Dermis blood vessel endothelial cell (primary cell): ENCODE measurements around the gene PHLDA1. TPM values are rescaled to one million over a fixed set of nuclear protein-coding genes. Genes with fewer than 3 reads are reported as not detected.
A peak's percentile ranks its signal among the peaks of the same experiment; 100 is the strongest.

ENCODE experiments used
- DNase-seq: peaks from one replicate; pipeline ENCODE4 v3.0.0; 2010
- total RNA-seq: library from RNA; depleted of rRNA; stranded (reverse); fragments of >200 nt; gene quantifications from 2 replicates; pipeline ENCODE4 v1.2.3, GENCODE V29; 2014

The PHLDA1 gene
- total RNA-seq = 23.5 and 26.5 TPM in 2 replicates

DNA sequence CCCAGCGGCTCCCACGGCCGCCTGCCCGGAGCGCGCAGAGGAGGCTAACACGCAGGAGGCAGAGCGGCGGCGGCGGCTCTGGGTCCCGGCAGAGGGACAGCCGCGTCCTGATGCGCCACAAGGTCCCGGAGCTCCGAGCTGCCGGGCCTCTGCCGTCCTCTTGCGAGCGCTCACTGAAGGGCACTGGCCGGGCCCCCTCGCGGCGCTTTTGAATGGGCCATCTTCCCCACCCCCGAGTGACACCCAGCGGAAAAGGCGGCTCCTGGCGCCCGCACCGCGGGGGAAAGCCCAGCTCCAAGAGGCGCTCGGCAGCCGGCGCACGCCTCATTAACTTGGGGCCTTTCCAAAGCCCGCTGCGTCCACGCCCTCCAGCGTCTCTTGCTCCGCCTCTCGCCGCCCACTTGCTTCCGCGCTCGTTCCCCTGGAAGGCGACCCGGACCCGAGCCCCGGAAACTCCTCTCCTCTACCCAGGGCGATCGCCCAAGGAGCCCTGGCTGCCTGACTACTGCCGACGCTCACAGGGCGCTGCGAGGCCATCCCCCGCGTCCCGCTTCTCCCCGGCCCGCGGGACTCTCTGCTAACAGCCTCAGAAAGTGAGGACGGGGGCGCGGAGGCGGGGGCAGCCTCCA, at the start of gene PHLDA1:
PHLDA1 (minus strand) TSS at position 363 of the 629 bp plus-strand sequence.
- DNase-seq = peak; percentile 97

DNA sequence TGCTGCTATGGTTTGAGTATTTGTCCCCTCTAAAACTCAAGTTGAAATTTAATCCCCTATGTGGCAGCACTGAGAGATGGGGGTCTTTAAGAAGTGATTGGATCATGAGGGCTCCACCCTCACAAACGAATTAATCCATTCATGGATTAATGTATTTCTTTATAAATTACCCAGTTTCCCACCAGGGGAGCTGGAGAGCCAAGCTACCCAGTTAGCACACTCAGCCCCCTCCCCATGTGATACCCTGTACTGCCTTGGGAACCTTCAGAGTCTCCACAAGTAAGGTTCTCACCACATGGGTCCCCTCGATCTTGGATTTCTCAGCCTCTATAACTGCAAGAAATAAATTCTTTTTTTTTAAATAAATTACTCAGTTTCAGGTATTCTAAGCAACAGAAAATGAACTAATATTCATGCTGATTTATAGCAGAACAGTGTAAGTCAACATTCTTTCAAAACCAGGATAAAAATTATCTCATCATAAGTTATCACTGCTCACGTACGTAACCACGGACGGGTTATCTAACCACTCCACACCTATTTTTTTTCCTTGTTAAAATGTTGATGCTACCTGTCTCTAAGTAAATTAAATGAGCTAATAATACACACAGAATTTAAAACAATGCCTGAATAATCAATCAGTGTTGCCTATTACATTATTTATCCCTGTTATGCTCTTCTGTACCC, 49.3 kb upstream of the PHLDA1 start:
- DNase-seq = peak; percentile 30

DNA sequence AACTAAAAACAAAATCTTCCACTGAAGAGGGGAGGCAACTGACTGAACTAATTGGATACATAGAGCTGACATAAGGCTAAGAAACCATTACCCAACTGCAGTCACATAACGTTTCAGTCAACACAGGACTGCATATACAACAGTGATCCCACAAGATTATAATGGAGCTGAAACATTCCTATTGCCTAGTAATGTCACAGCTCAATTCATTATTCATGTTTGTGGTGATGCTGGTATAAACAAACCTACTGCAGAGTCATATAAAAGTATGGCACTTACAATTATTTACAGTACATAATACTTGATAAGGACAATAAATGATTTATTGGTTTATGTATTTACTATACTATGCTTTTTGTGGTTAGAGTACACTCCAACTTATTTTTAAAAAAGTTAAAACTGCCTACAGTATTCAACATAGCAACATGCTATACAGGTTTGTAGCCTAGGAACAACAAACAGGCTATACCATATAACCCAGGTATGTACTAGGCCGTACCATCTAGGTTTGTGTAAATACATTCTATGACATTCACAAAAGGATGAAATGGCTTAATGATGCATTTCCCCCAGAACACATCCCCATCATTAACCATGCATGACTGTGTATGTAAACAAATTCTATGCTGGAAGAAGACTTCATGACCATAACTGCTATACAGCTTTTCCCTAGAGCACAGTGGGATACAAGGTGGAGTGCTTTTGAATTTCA, 48.6 kb upstream of the PHLDA1 start:
- DNase-seq = no peak

DNA sequence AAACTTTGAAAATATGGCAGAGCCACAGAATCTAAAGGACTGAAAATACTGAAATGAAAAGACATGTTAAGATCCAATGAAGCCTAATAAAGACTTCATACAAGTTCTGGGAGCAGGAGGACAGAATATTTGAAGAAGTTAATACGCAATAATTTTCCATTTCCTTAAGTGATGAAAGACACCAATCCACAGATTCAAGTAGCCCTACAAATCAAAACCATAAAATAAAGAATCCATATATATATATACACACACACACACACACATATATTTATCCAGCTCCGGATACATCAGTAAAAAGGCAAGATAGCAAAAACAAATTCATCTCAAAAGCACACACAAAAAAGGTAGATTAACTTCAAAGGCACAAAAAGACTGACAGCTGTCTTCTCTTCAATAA, 47.2 kb upstream of the PHLDA1 start:
- no peak for DNase-seq

DNA sequence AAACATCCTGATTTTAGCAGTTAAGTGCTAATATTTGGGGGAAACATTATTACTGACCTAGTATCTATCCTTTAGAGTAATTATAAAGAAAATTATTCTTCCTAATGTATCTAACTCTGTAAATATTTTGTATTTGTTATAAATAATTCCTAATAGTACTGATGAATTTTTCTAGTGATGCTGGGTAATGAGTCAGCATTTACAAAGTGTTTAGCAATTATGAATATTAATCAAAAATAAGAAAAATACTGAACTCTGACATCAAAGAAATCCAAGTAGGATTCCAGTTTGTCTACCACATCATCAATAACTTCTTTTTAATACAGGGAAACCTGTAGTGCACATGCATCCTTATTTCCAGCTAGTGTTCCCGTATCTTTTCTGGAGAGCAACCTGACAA, 43.9 kb upstream of the PHLDA1 start:
- no peak for DNase-seq

DNA sequence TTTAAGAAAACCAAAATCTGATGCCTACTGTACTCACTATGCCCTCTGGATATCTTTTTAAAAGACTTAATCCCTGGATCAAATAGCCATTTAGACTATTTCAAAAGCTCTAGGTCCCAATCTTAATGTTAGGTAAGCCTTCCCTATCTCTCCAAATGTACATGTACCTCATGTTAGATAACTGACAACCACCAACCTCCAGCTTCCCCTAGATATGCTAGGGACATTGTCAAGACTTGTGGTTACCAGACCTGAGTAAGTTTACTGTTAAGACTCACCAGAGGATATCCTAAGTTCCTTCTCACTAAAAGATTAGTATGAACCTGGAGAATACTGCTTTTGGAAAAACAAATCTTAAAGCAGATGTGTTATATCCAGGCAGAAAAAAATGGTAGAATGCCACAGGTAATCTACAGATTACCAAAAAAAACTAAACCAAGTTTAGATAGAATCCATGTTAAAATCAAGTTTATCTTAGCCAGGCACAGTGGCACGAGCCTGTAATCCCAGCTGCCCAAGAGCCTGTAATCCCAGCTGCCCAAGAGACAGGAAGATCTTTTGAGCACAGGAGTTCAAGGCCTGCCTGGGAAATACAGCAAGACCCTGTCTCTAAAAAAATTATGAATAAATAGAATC, 43.2 kb upstream of the PHLDA1 start:
- DNase-seq = no peak

DNA sequence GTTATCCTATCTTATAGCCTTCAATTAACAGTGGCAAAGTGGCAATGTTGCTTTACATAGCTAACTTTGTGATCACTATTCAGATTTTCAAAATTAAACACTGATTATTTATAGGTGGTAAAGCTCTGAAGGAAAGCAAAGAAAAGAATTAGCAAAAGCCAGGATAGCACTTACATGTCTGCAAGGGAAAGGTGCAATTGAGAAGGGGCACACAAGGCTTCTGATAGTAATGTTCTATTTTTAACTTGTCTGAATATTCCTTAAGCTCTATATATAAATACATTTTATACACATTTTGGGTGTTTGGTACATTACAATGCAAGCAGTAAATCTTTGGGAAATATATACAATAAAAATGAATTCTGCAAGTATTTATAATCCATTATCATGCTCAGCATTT, 42.0 kb upstream of the PHLDA1 start:
- DNase-seq = no peak

DNA sequence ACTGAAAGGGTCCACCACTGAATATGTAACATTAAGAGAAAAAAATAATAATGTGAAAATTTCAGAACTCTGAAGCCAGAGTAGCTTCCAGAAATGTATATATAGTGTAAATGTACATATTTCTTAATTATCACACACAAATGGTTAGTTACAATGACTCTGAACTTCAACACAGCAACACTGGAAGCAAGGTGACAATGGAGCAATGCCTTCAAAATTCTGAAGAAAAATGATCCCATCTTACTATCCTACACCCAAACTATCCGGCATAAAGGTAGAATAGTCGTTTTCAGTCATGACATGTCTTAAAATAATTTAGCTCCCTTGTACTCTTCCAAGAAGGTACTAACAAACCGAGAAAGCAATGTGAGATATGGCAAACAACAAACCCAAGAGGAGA, 41.0 kb upstream of the PHLDA1 start:
- DNase-seq = no peak

DNA sequence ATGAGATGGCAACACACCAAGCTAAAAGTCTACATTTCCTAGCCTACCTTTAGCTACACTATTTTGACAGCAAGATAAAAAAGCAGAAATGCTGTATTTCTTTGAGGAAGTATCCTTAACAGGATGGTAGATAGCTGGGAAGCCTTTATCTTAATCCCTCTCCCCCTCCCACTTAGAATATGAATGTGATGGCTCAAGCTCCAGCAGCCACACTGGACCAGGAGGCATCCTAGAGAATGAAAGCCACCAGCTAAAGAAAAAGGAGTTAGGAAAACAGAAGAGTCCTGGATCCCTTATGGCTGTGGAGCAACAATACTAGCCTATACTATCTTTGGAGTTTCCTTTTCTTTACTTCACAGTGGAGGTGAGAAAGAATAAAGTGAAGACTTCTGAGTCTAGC, 37.8 kb upstream of the PHLDA1 start:
- DNase-seq = no peak

DNA sequence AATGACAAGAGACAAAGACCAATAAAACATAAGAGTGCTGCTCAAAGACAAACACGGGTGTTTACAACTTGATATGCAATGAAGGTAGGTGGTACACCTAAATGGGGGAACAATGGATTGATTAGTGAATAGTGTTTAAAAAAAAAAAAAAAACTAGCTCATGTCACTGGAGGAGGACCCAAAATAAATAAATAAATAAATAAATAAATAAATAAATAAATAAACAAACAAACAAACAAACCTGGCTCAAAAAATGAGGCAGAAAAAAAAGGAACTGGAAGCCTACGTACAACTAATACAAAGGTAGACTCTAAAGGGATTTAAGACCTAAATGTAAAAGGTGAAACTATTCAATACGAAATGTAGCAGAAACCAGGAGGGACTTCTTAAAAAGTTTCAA, 34.3 kb upstream of the PHLDA1 start:
- DNase-seq = no peak

DNA sequence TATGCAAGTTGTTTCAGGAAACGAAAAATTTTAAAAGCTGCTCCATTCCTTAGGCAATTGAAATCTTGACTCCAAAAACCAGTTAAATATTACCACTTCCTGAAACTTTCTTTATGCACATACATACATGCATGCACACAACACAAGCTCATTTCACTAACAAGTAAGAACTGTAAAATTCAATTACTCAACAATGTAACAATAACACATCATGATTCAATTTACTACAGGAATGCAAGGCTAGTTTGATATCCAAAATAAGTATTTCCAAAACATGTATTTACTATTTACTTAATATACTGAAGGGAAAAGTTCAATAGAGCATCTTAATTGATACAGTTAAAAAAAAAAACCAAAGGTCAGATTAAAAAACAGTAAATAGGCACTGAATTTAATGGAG, 33.3 kb upstream of the PHLDA1 start:
- DNase-seq = no peak

DNA sequence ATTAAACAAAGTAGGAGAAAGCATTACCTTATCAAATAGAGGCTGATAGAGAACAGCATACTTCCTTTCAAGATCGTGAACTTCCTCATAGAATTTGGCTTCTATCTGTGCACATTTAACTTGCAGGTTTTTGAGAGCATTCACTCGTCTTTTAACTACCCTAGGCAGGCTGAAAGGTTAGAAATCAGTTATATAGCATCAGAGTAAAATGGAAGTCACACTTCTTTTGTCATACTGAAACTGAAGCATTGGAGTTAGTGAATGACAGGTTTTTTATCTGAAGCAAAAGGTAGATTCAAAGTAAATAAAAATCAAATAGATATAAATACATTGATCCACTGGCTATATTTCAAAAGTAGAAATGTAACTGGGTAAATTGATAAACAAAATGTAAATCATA, 28.5 kb upstream of the PHLDA1 start:
- no peak for DNase-seq

DNA sequence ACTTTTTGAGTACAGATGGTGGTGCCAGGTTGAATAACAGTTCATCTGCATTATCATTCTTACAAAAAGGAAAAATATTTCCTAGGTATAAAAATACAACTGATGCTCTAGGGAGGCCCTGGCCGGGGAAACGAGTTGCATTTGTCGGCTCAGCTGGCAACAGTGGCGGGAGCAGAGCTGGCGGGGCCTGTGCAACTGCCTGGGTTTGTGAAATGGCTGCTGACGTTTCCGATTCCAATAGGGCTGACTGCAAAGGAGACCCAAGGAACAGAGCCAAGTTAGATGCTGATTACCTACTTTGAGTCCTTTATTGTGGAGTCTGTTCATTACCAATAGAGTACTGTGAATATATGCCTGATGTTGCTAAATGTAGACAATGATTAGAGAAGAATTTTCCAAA, 25.8 kb upstream of the PHLDA1 start:
- no peak for DNase-seq

DNA sequence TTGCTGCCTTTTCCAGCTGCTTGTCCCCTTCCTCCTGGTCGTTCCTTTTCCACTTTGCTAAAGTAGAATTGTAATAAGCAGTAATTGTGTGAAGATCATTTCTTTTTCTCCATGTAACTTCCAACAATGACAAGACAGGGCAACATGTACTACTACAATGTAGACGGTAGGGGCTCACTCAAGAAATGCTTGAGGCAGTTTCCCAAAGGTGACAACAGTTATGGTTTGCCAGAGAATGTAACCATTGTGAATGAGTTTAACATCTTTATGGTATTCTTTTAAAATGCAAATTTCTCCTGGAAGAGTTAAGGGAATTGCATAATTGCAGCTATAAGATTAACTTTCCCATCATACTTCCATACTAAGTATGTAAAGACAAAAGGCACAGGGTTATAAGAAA, 23.8 kb upstream of the PHLDA1 start:
- no peak for DNase-seq

DNA sequence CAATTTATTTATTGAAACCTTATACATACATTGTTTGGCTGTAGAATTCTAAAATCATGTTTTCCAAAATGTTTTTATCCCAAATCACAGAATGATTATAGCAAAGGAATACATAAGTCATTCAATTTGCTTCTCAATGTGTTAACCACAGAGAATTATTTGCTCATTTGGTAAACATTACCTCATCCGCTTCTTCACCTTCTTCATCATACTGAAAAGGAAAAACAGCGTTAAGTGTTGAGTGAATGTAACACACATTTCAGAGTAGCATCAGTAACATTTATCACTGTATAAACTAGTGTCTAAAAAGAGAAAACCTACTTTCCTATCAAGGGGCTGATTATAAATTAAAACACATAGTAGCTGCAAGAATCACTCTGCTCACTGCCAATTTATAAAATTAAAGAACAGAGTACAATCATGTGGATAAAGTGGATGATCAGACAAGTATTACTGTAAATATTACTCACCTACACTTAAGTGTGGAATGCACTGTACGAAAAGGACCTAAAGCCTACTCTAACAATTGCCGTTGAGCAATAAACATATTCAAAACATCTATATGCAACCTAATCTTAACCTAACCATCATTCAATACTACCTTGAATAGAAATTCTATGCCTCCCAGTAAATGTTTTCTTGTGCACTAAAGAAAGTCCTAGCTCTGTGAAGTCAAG, 18.1 kb upstream of the PHLDA1 start:
- no peak for DNase-seq

DNA sequence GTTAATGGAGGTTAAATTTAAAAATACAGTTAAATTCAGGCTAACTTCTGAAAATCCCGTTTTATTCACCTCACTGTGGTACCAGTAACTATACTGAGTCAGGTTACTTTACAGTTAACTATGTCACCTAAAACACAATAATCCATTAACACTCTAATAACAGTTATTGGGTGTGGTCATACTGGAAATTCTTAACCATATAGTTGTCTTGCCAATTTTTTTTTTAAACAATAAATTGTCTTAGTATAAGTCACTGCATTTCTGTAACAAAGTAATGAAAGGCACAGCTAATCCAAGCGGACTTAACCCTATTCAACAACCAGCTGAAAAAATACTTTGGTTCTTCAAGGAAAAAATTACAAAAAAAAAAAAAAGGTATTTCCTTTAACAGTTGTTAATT, 16.2 kb upstream of the PHLDA1 start:
- DNase-seq = no peak

DNA sequence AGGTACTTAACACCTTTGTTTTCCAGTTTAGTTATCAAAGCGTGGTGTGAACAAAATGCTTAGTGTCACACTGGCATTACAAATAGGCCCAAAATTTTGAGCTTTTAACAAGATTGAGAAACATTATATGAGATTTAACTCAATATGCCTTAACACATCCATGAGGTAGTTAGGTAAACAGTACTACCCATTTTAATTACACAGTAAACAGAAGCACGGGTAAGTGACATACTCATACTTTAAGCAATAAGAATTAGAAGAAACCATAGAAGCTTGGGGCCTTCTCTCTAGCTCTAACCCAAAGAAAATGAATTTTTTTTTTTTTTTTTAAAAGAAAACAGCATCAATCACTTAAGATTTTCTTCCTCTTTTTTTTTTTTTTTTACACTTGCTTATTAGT, 15.5 kb upstream of the PHLDA1 start:
- no peak for DNase-seq

DNA sequence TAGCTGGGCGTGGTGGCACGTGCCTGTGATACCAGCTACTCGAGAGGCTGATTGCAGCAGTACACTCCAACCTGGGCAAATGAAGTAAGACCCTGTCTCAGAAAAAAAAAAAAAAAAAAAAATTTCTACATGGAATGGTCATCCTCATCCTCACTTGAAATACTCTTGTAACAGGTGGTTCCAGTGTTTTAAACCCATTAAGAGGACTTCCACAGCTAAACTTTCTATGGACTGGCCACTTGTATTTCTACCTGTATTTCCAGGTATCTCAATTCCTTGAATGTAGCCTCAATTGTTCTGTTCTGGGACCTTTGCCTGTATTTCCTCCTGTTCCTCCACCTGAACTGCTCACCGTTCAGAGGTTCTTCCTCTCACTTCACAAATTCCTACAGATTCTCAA, 11.8 kb upstream of the PHLDA1 start:
- DNase-seq = no peak

DNA sequence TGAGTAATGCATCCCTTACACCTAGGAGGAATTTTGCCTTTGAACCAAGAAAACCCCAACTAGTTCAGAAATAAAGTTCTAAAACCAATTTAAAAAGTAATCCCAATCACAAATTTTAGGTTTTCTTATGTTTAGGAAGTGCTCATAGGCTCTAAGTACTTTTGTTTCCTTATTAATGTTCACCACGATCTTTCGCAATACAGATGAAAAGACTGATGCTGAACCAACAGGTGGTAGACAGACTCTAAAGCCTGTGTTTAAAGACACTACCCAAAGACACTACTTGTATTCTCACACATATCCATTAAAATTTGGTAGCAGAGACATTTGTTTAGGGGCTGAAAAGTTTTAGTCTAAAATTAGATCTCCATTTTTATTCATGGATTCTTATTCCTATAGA, 10.6 kb upstream of the PHLDA1 start:
- no peak for DNase-seq

DNA sequence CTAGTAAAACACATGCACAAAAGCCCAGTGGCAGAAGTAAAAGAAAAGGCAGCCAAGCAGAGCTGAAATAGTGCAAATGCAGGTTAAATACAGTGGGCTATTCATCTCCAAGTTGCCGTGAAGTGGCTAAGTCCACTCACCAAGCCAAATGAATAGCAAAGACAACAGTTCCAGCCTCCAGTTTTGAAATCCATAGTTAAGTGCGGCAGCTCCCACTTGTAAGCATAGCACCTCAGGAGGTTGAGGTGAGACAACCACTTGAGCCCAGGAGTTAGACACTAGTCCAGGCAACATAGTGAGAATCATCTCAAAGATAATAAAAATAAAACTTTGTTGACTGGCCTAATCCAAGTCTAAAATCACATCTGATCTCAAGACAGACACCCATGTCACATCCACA, 9.8 kb upstream of the PHLDA1 start:
- no peak for DNase-seq

DNA sequence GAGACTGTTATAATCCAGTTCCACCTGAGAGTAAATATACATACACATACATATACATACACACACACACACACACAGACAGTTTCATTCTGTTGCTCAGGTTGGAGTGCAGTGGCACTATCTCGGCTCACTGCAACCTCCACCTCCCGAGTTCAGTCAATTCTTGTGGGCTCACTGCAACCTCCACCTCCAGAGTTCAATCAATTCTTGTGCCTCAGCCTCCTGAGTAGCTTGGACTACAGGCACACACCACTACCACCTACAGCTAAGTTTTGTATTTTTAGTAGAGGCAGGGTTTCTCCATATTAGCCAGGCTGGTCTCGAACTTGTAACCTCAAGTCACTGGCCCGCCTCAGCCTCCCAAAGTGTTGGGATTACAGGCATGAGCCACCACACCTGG, 8.9 kb upstream of the PHLDA1 start:
- no peak for DNase-seq

DNA sequence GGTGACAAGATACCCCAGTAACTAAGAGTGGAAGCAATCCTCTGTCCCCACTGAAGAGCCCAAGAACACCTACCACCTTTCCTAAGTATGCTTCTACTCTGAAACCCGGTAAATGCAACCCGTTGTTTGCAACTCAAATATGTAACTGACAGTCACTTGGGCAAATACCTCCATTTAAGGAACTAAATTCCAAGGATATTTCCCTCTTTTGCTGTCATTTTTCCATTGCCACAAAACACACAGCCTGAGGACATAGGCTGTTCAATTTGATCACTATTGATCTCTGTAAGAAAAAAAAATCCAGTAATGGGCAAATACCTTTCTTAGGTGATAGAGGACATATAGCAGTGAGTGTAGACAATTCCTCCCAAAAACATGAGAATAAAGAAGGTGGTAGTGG, 6.6 kb upstream of the PHLDA1 start:
- peak; percentile 15 for DNase-seq
